Measurements from ENCODE around the gene CENPM.

Gene CENPM

GRCh38 chr22:41933411-41934177 is 13.4 kb downstream of the CENPM start:
- in situ Hi-C loops (cut with HindIII; ENCODE audit: low sequenced_read_pairs): no loop called here

- in situ Hi-C loops (cut with HindIII; ENCODE audit: low sequenced_read_pairs): no loop called here
Measured at GRCh38 chr22:41932353-41932752, 14.6 kb downstream of the CENPM start.

DNA sequence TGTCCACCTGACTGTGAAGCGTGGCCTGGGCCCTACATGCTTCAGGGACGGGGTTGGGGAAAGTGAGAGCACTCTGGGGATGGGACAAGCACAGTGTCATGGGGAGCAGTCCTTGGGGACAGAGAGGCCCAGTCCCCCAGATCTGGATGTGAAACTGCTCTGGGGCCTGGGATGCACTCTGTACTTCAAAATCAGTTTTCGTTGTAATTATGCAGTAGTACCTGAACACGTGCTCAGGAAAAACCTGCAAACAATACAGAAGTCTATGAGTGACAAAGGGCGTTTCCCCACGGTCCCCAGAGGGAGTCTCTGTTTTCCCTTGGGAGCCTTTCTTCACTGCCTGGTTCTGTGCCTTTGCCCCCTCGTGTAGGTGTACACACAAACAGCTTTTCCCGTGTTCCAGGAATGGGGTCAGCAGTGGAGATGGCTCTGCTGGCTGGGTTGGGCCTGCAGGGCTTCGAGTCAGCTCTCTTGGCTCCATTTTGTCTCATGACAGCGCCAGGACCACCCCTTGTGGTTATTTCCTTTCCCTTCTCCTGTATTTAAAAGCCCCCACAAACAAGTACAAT is 15.2 kb downstream of the CENPM start:
- in situ Hi-C loops (cut with HindIII; ENCODE audit: low sequenced_read_pairs): no loop called here

DNA sequence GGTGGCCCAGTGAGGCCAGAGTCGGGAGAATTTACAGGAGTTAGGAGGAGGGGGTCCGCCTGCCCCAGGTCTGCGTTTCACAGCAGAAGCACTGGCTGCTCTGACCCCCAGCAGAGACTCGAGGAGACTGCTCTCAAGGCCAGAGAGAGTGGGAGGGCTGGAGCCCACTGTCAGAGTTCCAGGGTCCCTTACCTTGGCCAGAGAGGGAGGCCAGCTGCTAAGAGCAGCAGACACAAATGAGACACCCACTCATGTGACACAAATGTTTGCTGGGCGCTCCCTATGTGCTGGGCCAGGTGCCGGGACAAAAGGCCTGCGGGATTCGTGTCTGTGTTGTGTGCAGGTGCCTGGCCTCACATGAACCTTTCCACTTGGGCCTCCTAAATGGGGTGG is 17.5 kb downstream of the CENPM start:
- in situ Hi-C loops (cut with HindIII; ENCODE audit: low sequenced_read_pairs): no loop called here

- in situ Hi-C loops (cut with HindIII; ENCODE audit: low sequenced_read_pairs): no loop called here
Measured at GRCh38 chr22:41928593-41929417, 18.1 kb downstream of the CENPM start.

GRCh38 chr22:41927813-41928212 is 19.1 kb downstream of the CENPM start:
- in situ Hi-C loops (cut with HindIII; ENCODE audit: low sequenced_read_pairs): no loop called here

GRCh38 chr22:41925783-41926460 is 21.0 kb downstream of the CENPM start:
- in situ Hi-C loops (cut with HindIII; ENCODE audit: low sequenced_read_pairs): no loop called here

DNA sequence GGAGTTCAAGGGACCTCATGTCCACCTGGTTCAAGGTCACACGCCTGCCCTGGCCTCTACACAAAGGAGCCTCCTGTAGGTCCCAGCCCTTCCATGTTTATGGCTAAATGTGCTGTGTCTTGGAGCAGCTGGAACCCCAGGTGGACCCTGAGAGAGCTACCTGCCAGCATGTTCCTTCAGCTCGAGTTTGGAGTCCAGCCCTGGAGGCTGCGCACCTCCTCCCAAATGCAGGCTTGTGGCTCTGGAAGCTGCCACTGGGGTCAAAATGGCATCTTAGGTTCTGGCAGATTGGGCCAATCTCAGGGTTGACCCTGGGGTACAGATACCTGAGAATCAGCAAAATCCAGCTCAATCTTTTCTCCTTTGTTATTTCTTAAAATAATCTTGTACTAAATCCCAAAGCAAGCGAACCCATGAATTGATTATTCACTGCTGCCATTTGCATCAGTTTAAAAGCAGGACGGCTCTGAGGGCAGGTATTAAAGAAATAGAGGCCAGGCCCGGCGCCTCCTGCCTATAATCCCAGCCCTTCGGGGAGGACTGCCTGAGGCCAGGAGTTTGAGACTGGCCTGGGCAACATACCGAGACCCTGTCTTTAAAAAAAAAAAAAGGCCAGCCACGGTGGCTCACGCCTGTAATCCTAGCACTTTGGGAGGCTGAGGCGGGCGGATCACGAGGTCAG is 23.2 kb downstream of the CENPM start:
- in situ Hi-C loops (cut with HindIII; ENCODE audit: low sequenced_read_pairs): no loop called here

- in situ Hi-C loops (cut with HindIII; ENCODE audit: low sequenced_read_pairs): no loop called here
Measured at GRCh38 chr22:41922940-41923594, 23.9 kb downstream of the CENPM start.

- in situ Hi-C loops (cut with HindIII; ENCODE audit: low sequenced_read_pairs): no loop called here
Measured at GRCh38 chr22:41922328-41922727, 24.6 kb downstream of the CENPM start.

- in situ Hi-C loops (cut with HindIII; ENCODE audit: low sequenced_read_pairs): no loop called here
Measured at GRCh38 chr22:41920271-41920976, 26.5 kb downstream of the CENPM start.

GRCh38 chr22:41919357-41920224 is 27.4 kb downstream of the CENPM start:
- in situ Hi-C loops (cut with HindIII; ENCODE audit: low sequenced_read_pairs): no loop called here

DNA sequence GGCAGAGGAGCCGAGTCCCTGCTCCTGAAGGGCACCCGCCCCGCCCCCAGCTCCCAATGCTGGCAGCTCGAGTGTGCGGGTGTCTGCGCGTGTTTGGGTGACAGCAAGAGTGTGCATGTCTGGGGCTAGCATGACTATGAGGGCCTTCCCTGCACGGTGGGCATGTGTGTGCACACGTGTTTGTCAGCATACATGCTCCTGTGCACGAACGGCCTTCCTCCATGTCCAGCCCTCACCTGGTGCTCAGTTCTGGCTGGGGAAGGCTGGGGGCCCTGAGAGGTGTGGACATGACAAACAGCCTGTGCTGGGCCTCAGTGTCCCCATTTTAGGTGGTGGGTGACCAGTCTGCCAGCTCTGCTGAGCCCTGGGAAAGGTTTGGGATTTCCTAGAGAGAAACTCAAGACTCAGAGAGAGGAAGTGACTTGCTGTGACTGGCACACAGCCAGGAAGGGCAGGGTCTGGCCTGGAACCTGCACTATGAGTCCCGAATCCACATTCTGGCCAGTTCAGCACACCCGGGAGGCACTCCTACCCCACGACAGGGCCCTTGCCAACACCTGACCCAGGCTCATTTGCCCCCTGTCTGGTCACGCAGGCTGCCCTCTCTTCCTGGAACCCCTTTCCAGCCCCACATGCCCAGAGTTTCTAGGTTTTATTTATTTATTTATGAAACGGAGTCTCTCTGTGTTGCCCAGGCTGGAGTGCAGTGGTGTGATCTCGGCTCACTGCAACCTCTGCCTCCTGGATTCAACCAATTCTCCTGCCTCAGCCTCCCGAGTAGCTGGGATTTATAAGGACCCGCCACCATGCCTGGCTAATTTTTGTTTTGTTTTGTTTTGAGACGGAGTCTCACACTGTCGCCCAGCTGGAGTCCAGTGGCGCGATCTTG is 28.8 kb downstream of the CENPM start:
- in situ Hi-C loops (cut with HindIII; ENCODE audit: low sequenced_read_pairs): no loop called here

DNA sequence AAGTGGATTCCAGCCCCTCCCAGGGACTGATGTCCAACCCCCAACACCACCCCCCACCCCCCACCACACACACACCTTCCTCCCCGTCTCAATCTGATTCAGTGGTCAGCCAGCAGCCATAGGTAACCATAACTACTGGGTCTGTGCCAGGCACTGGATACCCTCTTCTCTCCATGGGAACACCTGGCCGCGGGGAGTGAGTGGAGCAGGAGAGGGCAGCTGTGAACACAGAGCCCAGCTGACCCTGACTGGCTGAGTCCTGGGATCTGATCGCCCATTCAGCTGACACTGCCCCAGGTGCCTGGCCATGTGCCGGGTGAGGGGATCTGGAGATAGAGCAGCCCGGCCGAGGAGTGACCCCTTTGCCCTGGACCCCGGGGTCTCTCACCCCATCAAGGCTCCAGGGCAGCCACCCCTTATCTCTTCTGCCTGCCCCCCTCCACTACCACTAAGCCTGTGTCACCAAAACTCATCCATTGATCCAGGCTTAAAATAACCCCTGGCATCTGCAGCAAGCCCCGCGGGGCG is 29.5 kb downstream of the CENPM start:
- in situ Hi-C loops (cut with HindIII; ENCODE audit: low sequenced_read_pairs): no loop called here

- in situ Hi-C loops (cut with HindIII; ENCODE audit: low sequenced_read_pairs): no loop called here
Measured at GRCh38 chr22:41916745-41917358, 30.1 kb downstream of the CENPM start.

- in situ Hi-C loops (cut with HindIII; ENCODE audit: low sequenced_read_pairs): no loop called here
Measured at GRCh38 chr22:41915786-41916493, 31.0 kb downstream of the CENPM start.
